ENCODE measurements around the gene PTCD2.

DNA sequence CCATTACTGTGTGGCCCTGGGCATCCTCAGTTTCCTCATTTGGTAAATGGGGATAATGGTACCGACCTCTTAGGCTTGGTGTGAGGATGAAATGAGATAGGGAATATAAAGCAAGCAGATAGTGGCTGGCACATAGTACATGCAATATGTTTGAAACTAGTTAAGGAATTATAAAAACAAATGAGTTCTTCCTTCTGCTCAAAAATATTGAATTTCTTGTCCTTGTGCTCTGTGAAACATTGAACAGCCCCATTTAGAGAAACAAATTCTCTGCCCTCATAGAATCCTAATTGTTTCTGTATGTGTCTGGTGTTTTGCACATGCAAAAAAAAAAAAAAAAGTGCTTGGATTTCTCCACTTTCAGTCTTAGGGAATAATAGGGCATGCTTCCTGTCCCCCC lies 39.7 kb downstream of the PTCD2 start:
- TF ChIP-seq, protein P1, sequence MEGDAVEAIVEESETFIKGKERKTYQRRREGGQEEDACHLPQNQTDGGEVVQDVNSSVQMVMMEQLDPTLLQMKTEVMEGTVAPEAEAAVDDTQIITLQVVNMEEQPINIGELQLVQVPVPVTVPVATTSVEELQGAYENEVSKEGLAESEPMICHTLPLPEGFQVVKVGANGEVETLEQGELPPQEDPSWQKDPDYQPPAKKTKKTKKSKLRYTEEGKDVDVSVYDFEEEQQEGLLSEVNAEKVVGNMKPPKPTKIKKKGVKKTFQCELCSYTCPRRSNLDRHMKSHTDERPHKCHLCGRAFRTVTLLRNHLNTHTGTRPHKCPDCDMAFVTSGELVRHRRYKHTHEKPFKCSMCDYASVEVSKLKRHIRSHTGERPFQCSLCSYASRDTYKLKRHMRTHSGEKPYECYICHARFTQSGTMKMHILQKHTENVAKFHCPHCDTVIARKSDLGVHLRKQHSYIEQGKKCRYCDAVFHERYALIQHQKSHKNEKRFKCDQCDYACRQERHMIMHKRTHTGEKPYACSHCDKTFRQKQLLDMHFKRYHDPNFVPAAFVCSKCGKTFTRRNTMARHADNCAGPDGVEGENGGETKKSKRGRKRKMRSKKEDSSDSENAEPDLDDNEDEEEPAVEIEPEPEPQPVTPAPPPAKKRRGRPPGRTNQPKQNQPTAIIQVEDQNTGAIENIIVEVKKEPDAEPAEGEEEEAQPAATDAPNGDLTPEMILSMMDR (IDR thresholded peaks at IDR 0.05 in 4 of 5, conservative IDR thresholded peaks at IDR 0.05 in 1 of 5): no peak
- no peak for TF ChIP-seq POLR2A (IDR thresholded peaks at IDR 0.05)
